AG08396 (cell line): ENCODE data around the gene SPATA19.
"Not testable (repeated sequence)": the region's sequence is repeated elsewhere in the genome, so short reads cannot be mapped to it uniquely, and the experiment has no call there.

ENCODE experiments used
- DNase-seq: peaks from one replicate; pipeline ENCODE4 v3.0.0; 2012; ENCODE audit warnings: low spot score, mixed read lengths

SPATA19 gene

GRCh38 chr11:133845413-133845812, at the start of gene SPATA19:
SPATA19 (minus strand) TSS chr11:133845513; CDS start chr11:133845446, 67 bp downstream.
- no peak for DNase-seq

GRCh38 chr11:133895061-133895479, 49.8 kb upstream of the SPATA19 start:
- no peak for DNase-seq

- no peak for DNase-seq
Observed at GRCh38 chr11:133893381-133893780, 48.1 kb upstream of the SPATA19 start.

- no peak for DNase-seq
Observed at GRCh38 chr11:133892584-133893380, 47.5 kb upstream of the SPATA19 start.

GRCh38 chr11:133892126-133892525, 46.8 kb upstream of the SPATA19 start:
- DNase-seq: no peak

- DNase-seq: no peak
Observed at GRCh38 chr11:133889893-133890292, 44.6 kb upstream of the SPATA19 start.

- no peak for DNase-seq
Observed at GRCh38 chr11:133889188-133889587, 43.9 kb upstream of the SPATA19 start.

- DNase-seq: no peak
Observed at GRCh38 chr11:133887692-133888332, 42.5 kb upstream of the SPATA19 start.

GRCh38 chr11:133886029-133886428, 40.7 kb upstream of the SPATA19 start:
- no peak for DNase-seq

- DNase-seq: no peak
Observed at GRCh38 chr11:133872160-133872559, 26.8 kb upstream of the SPATA19 start.

GRCh38 chr11:133867456-133867855, 22.1 kb upstream of the SPATA19 start:
- DNase-seq: no peak

- DNase-seq: no peak
Observed at GRCh38 chr11:133865466-133865865, 20.2 kb upstream of the SPATA19 start.

- no peak for DNase-seq
Observed at GRCh38 chr11:133864756-133865155, 19.4 kb upstream of the SPATA19 start.

- DNase-seq: no peak
Observed at GRCh38 chr11:133860151-133860550, 14.8 kb upstream of the SPATA19 start.

GRCh38 chr11:133854330-133854960, 9.1 kb upstream of the SPATA19 start:
- not testable (repeated sequence) for DNase-seq

- DNase-seq: no peak
Observed at GRCh38 chr11:133844217-133844616, 1.1 kb downstream of the SPATA19 start.

GRCh38 chr11:133843454-133843987, 1.8 kb downstream of the SPATA19 start:
- DNase-seq: no peak

- no peak for DNase-seq
Observed at GRCh38 chr11:133842730-133843129, 2.6 kb downstream of the SPATA19 start.

GRCh38 chr11:133842053-133842452, 3.3 kb downstream of the SPATA19 start:
- no peak for DNase-seq

- DNase-seq: no peak
Observed at GRCh38 chr11:133841279-133842043, 3.9 kb downstream of the SPATA19 start.

GRCh38 chr11:133840479-133840941, 4.8 kb downstream of the SPATA19 start:
- DNase-seq: no peak
